ENCODE data around the gene SCAPER.
"Not testable (repeated sequence)": the region's sequence is repeated elsewhere in the genome, so short reads cannot be mapped to it uniquely, and the experiment has no call there.

SCAPER gene

GRCh38 chr15:76483018-76483417, 422.1 kb downstream of the SCAPER start:
- DNase-seq (ENCODE audit: low read depth, low spot score), result no peak

GRCh38 chr15:76480267-76480666, 424.9 kb downstream of the SCAPER start:
- DNase-seq (ENCODE audit: low read depth, low spot score), result no peak

- no peak for DNase-seq (ENCODE audit: low read depth, low spot score)
Observed at GRCh38 chr15:76470691-76471090, 434.4 kb downstream of the SCAPER start.

GRCh38 chr15:76468722-76469121, 436.4 kb downstream of the SCAPER start:
- DNase-seq (ENCODE audit: low read depth, low spot score), result no peak

- DNase-seq (ENCODE audit: low read depth, low spot score), result no peak
Observed at GRCh38 chr15:76467136-76467535, 438.0 kb downstream of the SCAPER start.

GRCh38 chr15:76465728-76466127, 439.4 kb downstream of the SCAPER start:
- DNase-seq (ENCODE audit: low read depth, low spot score), result no peak

GRCh38 chr15:76464247-76464646, 440.9 kb downstream of the SCAPER start:
- no peak for DNase-seq (ENCODE audit: low read depth, low spot score)

GRCh38 chr15:76460871-76461270, 444.3 kb downstream of the SCAPER start:
- no peak for DNase-seq (ENCODE audit: low read depth, low spot score)

GRCh38 chr15:76460347-76460746, 444.8 kb downstream of the SCAPER start:
- DNase-seq (ENCODE audit: low read depth, low spot score), result no peak

GRCh38 chr15:76451540-76451939, 453.6 kb downstream of the SCAPER start:
- DNase-seq (ENCODE audit: low read depth, low spot score), result no peak

- DNase-seq (ENCODE audit: low read depth, low spot score), result no peak
Observed at GRCh38 chr15:76449455-76449854, 455.7 kb downstream of the SCAPER start.

GRCh38 chr15:76448755-76449154, 456.4 kb downstream of the SCAPER start:
- no peak for DNase-seq (ENCODE audit: low read depth, low spot score)

GRCh38 chr15:76447728-76448441, 457.3 kb downstream of the SCAPER start:
- no peak for DNase-seq (ENCODE audit: low read depth, low spot score)

- no peak for DNase-seq (ENCODE audit: low read depth, low spot score)
Observed at GRCh38 chr15:76440441-76440840, 464.7 kb downstream of the SCAPER start.

- peak; percentile 79 for DNase-seq (ENCODE audit: low read depth, low spot score)
Observed at GRCh38 chr15:76439542-76439941, 465.6 kb downstream of the SCAPER start.

GRCh38 chr15:76433798-76434400, 471.2 kb downstream of the SCAPER start:
- no peak for DNase-seq (ENCODE audit: low read depth, low spot score)

GRCh38 chr15:76433036-76433435, 472.1 kb downstream of the SCAPER start:
- not testable (repeated sequence) for DNase-seq (ENCODE audit: low read depth, low spot score)

- DNase-seq (ENCODE audit: low read depth, low spot score), result no peak
Observed at GRCh38 chr15:76432604-76433003, 472.5 kb downstream of the SCAPER start.

- DNase-seq (ENCODE audit: low read depth, low spot score), result peak; percentile 30
Observed at GRCh38 chr15:76431971-76432370, 473.2 kb downstream of the SCAPER start.

- DNase-seq (ENCODE audit: low read depth, low spot score), result not testable (repeated sequence)
Observed at GRCh38 chr15:76430711-76431110, 474.4 kb downstream of the SCAPER start.

- DNase-seq (ENCODE audit: low read depth, low spot score), result no peak
Observed at GRCh38 chr15:76429661-76430060, 475.5 kb downstream of the SCAPER start.

- DNase-seq (ENCODE audit: low read depth, low spot score), result no peak
Observed at GRCh38 chr15:76426941-76427340, 478.2 kb downstream of the SCAPER start.

- DNase-seq (ENCODE audit: low read depth, low spot score), result peak; percentile 34
Observed at GRCh38 chr15:76418352-76419140, 486.6 kb downstream of the SCAPER start.

Measured in ELF-1 (cell line).